Right kidney (tissue), 9 donors: ENCODE results near the gene ATXN1L.
"Not testable (repeated sequence)": the region's sequence is repeated elsewhere in the genome, so short reads cannot be mapped to it uniquely, and the experiment has no call there.

Source experiments
- DNase-seq: peaks from one replicate; pipeline ENCODE4 v3.0.0-alpha.2; 2016
- long read RNA-seq, 8 donors: transcript quantifications; one replicate each; lab custom pipeline, GENCODE V29; 2026

Gene ATXN1L
- long read RNA-seq, donor 1, full-length matches to known transcripts, result 7 of 7 reads
- long read RNA-seq, donor 1, partial matches to known transcripts, result 0 of 7 reads
- long read RNA-seq, donor 1, other reads (novel, unspliced or antisense), result 0 of 7 reads
- long read RNA-seq, donor 2, result 0 reads
- long read RNA-seq, donor 3, full-length matches to known transcripts, result 3 of 3 reads
- long read RNA-seq, donor 3, partial matches to known transcripts, result 0 of 3 reads
- long read RNA-seq, donor 3, other reads (novel, unspliced or antisense), result 0 of 3 reads
- long read RNA-seq, donor 4, full-length matches to known transcripts, result 9 of 9 reads
- long read RNA-seq, donor 4, partial matches to known transcripts, result 0 of 9 reads
- long read RNA-seq, donor 4, other reads (novel, unspliced or antisense), result 0 of 9 reads
- long read RNA-seq, donor 5, full-length matches to known transcripts, result 3 of 3 reads
- long read RNA-seq, donor 5, partial matches to known transcripts, result 0 of 3 reads
- long read RNA-seq, donor 5, other reads (novel, unspliced or antisense), result 0 of 3 reads
- long read RNA-seq, donor 6, full-length matches to known transcripts, result 12 of 25 reads
- long read RNA-seq, donor 6, partial matches to known transcripts, result 13 of 25 reads
- long read RNA-seq, donor 6, other reads (novel, unspliced or antisense), result 0 of 25 reads
- long read RNA-seq, donor 7, result 0 reads
- long read RNA-seq, donor 8, full-length matches to known transcripts, result 4 of 4 reads
- long read RNA-seq, donor 8, partial matches to known transcripts, result 0 of 4 reads
- long read RNA-seq, donor 8, other reads (novel, unspliced or antisense), result 0 of 4 reads

- DNase-seq, result peak; percentile 89
These were observed at the start of gene ATXN1L for GRCh38 chr16:71845639-71846430. Gene ATXN1L (plus strand): TSS chr16:71845976. CDS start chr16:71849741, 3,765 bp downstream.

GRCh38 chr16:71796501-71797097, 49.2 kb upstream of the ATXN1L start:
- no peak for DNase-seq

- DNase-seq, result no peak
These were observed 42.5 kb upstream of the ATXN1L start for GRCh38 chr16:71803305-71803690.

GRCh38 chr16:71807905-71808592, 37.7 kb upstream of the ATXN1L start:
- no peak for DNase-seq

GRCh38 chr16:71808593-71809459, 37.0 kb upstream of the ATXN1L start, which contains the start of gene AP1G1:
Gene AP1G1 (minus strand): TSS chr16:71808834. CDS start chr16:71789479, 19,355 bp downstream.
- DNase-seq, result peak; percentile 99

GRCh38 chr16:71810155-71810530, 35.6 kb upstream of the ATXN1L start:
- not testable (repeated sequence) for DNase-seq

- no peak for DNase-seq
These were observed 34.4 kb upstream of the ATXN1L start for GRCh38 chr16:71811261-71811803.

- DNase-seq, result not testable (repeated sequence)
These were observed 28.6 kb upstream of the ATXN1L start for GRCh38 chr16:71817155-71817500.

- DNase-seq, result no peak
These were observed 19.2 kb upstream of the ATXN1L start for GRCh38 chr16:71826533-71827017.

- DNase-seq, result no peak
These were observed 15.4 kb upstream of the ATXN1L start for GRCh38 chr16:71830359-71830758.

- DNase-seq, result not testable (repeated sequence)
These were observed 14.1 kb upstream of the ATXN1L start for GRCh38 chr16:71831698-71832097.

GRCh38 chr16:71832112-71832511, 13.7 kb upstream of the ATXN1L start:
- not testable (repeated sequence) for DNase-seq

GRCh38 chr16:71834291-71834690, 11.5 kb upstream of the ATXN1L start:
- DNase-seq, result no peak

GRCh38 chr16:71837150-71837549, 8.6 kb upstream of the ATXN1L start:
- DNase-seq, result no peak

GRCh38 chr16:71840052-71840451, 5.7 kb upstream of the ATXN1L start:
- DNase-seq, result no peak

GRCh38 chr16:71843572-71843971, 2.2 kb upstream of the ATXN1L start:
- no peak for DNase-seq

GRCh38 chr16:71846431-71846830, 655 bp downstream of the ATXN1L start:
- DNase-seq, result peak; percentile 47

GRCh38 chr16:71847096-71847495, 1.3 kb downstream of the ATXN1L start:
- no peak for DNase-seq

- DNase-seq, result no peak
These were observed 2.8 kb downstream of the ATXN1L start for GRCh38 chr16:71848622-71849021.

GRCh38 chr16:71851746-71852145, 6.0 kb downstream of the ATXN1L start:
- no peak for DNase-seq
